Stimulated activated CD4-positive, alpha-beta T cell treated with anti-CD3 and anti-CD28 coated beads, TNF-alpha, amount 100 ng/mL, for 4 hours (primary cell): Measurements from ENCODE around the gene STARD3.
"Not testable (repeated sequence)": the region's sequence is repeated elsewhere in the genome, so short reads cannot be mapped to it uniquely, and the experiment has no call there.

Source experiments
- DNase-seq, 3 experiments: peaks; one replicate each; pipeline ENCODE4 v3.0.0-alpha.2; 2020; ENCODE audit warnings: low read depth in 3 of 3

STARD3 gene

DNA sequence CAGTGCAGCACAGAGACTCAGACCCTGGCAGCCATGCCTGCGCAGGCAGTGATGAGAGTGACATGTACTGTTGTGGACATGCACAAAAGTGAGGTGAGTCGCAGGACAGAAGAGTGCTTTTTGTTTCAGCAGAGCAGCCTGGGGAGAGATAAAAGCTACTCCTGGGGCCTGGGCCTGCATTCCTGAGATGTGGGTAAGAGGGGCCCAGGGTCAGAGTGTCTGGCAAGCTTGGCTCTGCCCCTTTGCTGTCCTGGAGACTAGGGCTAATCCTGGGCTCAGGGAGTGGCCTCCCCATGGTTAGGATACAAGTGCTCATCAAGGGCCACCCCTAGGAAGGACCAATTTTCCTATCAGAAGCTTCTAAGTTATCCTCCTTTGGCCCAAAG, 58.1 kb downstream of the STARD3 start:
- DNase-seq: no peak

GRCh38 chr17:39696731-39697130, 59.8 kb downstream of the STARD3 start:
- no peak for DNase-seq

GRCh38 chr17:39697961-39698360, 61.0 kb downstream of the STARD3 start:
- no peak for DNase-seq

GRCh38 chr17:39699157-39699817, 62.3 kb downstream of the STARD3 start:
- not testable (repeated sequence) for DNase-seq

DNA sequence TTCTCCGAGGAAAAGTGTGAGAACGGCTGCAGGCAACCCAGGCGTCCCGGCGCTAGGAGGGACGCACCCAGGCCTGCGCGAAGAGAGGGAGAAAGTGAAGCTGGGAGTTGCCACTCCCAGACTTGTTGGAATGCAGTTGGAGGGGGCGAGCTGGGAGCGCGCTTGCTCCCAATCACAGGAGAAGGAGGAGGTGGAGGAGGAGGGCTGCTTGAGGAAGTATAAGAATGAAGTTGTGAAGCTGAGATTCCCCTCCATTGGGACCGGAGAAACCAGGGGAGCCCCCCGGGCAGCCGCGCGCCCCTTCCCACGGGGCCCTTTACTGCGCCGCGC, 62.8 kb downstream of the STARD3 start, which contains the start of gene ERBB2:
Gene ERBB2 (plus strand): TSS at position 247 of the 330 bp plus-strand sequence. CDS start 175 bp downstream, outside the sequence.
- no peak for DNase-seq

DNA sequence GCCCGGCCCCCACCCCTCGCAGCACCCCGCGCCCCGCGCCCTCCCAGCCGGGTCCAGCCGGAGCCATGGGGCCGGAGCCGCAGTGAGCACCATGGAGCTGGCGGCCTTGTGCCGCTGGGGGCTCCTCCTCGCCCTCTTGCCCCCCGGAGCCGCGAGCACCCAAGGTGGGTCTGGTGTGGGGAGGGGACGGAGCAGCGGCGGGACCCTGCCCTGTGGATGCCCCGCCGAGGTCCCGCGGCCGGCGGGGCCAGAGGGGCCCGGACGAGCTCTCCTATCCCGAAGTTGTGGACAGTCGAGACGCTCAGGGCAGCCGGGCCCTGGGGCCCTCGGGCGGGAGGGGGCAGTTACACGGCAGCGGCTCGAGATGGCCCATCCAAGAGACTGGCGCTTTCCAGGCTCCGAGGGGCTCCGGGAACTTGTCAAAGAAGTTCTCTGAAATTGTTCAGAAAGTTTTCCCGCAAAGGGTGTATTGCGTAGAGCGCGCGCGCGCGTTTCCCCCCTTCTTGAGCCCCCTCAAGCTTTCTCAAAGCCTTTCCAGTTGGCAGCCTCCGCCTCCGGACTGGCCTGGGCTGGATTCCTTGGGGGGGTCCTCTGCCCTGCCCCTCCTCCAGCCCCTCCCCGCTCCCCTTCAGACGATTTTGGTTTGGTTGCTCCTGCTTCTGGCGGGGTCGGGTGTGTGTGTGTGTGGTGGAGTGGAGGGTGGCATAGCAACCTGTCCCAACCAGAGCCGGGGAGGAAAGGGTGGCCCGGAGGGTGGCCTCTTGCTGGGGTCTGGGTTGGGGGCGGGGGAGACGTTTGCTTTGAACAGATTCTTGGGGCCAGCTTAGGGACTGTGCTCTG, 63.4 kb downstream of the STARD3 start:
- DNase-seq: no peak

- no peak for DNase-seq
These were observed 64.3 kb downstream of the STARD3 start for GRCh38 chr17:39701012-39701783.

DNA sequence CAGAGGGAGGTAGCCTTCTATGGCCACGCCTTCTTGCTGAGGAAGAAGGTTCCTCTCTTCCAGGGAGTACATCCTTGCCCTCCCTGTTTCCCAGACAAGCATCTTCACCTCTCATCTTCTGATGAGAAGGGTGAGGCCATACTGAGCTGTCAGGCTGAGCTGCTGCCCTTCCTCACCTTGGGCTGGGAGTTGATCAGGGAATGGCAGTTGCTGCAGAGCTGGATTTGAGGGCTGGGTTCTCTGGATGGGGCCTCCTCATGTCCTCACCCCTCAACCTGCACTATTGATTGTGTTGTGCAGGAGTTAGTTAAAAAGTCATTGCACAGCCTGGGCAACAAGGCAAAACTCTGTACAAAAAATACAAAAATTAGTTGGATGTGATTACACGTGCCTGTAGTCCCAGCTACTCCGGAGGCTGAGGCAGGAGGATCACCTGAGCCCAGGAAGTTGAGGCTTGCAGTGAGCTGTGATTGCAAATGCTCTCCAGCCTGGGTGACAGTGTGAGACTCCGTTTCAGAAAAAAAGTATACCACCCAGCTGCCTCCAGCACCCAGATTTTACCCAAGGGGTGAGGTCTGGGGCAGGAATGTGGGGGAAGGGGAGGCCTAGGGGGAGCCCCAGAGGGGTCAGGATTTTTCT, 65.0 kb downstream of the STARD3 start:
- DNase-seq: no peak

DNA sequence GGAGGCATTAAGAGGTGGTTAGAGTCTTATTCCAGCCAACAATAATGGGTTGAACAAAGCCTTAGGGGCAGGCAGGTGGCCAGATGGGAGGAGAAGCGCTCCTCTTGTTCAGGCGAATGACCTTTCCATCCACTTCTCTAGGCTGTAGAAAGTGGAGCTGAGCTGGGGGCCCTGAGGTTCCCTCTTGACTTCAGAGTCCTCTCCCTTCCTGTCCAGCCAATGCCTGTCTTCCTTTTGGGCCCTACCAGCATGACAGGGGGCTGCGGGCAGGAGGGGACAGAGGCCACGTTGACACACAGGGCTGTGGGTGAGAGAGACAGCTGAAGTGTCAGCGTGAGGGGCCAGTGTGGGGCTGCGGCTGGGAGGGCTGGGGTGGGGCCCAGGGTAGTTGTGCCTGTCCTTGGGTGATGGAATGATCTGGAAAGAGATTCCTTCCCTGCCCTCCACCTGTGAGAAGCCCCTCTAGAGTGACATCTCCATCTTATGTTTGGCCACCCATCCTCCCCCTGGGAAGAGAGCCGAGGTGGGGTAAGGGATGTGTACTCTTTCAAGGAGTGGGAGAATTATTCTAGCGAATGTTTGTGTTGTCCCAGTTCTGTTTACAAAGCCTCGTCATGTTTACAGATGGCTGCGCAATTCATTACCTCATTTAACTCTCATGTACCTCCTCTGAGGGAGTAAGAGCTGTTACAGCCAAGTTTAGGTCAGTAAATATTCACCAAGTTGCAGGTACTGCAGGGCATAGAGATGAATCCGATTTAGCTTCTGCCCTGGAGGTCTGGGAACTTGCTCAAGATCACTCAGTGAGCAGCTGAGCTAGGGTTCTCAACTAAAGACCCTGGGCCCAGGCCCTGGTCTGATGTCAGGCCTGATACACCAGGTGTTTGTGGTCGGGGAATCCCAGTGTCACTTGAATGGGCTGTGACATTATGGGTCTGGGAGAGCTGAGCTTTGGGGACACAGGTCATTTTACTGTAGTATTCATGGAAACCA, 66.3 kb downstream of the STARD3 start:
- DNase-seq: no peak

- DNase-seq: no peak
These were observed 67.0 kb downstream of the STARD3 start for GRCh38 chr17:39703913-39704312.

DNA sequence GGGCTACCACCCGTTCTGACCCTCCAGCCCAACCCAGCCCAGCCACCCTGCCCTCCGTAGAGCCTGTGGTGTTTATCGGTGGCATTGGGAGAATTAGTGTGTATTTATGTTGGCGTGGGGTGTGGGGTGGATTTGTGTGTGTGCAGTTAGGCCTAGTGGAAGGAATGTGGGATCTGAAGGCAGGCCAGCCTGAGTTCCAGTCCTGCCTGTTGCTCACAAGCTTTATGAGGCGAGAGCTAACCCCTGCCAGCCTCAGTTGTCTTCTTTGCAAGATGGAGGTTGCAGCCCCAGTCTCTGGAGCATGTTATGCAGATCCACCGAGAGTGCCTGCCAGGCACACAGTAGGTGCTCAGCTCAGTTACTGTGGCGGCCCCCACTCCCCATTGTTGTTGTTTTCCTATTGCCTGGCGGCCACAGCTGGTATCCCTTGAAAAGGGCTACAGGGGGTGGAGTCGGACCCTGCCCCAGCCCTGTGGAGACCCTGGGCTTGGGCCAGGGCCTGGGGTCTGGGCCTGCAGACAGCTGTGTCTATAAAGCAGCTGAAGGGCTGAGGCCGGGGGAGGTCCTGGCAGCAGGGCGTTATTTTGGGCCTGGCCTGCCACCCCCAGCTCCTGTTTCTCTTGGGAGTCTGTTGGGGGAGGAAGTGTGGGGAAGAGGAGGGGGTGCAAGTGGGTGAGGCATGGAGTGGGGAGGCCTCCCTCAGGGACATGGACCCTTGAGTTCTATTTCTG, 68.0 kb downstream of the STARD3 start:
- no peak for DNase-seq

DNA sequence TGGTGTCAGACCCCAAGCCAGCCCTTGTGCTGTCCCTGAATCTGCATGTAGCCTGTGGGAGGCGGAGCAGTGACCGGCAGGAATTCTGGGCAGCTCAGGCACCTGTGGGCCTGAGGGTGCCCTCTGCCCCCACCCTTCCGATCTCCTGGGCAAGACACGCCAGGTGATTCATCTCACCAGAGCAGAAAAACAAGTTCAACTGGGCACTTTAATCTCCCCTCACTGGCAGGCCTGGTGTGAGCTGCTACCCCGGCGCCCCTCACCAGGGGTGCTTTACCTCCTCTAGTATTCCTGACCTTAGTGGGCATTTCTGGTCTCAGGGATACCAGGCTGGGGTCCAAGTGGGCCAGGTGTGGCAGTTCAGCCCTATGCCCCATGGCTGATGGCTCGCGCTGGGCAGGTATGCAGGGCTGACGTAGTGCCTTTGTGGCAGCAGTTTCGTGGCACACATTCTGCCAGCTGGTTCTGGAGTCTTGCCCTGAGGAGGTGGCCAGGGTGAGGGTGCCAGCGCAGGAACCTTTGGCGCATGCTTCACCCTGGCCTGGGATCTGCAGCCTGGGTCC, 68.9 kb downstream of the STARD3 start:
- no peak for DNase-seq

GRCh38 chr17:39706383-39706782, 69.4 kb downstream of the STARD3 start:
- DNase-seq: no peak

DNA sequence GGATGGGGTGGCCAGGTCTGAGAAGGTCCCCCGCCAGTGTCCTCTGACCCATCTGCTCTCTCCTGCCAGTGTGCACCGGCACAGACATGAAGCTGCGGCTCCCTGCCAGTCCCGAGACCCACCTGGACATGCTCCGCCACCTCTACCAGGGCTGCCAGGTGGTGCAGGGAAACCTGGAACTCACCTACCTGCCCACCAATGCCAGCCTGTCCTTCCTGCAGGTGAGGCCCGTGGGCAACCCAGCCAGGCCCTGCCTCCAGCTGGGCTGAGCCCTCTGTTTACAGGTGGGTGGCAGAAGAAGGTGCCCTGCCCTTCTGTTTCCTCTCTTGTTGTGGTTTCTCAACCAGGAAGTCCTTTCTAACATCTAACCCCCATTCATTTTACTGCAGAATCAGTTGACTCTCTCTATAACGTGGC, 70.0 kb downstream of the STARD3 start:
- DNase-seq: no peak

GRCh38 chr17:39709319-39709997, 72.5 kb downstream of the STARD3 start:
- DNase-seq: no peak

DNA sequence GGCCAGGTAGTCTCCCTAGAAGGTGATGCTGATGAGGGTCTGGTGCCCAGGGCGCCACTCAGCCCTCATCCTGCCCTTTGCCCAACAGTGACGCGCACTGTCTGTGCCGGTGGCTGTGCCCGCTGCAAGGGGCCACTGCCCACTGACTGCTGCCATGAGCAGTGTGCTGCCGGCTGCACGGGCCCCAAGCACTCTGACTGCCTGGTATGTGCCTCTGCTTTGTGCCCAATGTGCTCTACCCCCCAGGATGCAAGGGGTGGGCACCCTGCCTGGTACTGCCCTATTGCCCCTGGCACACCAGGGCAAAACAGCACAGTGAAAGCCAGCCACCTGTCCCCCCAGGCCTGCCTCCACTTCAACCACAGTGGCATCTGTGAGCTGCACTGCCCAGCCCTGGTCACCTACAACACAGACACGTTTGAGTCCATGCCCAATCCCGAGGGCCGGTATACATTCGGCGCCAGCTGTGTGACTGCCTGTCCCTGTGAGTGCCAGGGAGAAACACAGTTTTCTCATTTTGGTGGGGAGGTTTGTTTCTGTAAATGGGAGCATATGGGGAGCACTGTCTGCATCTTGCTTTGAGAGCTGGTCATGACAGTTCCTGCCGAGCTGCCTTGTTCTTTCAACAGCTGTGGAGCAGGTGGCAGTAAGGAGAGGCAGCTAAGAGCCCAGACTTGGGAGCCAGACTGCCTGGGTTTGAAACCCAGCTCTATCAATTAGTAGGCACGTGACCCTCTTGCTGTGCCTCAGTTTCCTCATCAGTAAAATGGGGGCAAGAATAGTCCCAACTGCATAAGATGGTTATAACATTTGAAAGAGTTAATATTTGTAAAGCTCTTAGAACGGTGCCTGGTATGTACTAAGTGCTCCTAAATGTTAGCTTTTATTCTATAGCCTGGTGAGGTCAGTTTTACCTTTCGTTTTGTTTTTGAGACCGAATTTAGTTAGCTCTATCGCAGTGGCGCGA, 73.3 kb downstream of the STARD3 start:
- no peak for DNase-seq

GRCh38 chr17:39711071-39711470, 74.1 kb downstream of the STARD3 start:
- DNase-seq: not testable (repeated sequence)

DNA sequence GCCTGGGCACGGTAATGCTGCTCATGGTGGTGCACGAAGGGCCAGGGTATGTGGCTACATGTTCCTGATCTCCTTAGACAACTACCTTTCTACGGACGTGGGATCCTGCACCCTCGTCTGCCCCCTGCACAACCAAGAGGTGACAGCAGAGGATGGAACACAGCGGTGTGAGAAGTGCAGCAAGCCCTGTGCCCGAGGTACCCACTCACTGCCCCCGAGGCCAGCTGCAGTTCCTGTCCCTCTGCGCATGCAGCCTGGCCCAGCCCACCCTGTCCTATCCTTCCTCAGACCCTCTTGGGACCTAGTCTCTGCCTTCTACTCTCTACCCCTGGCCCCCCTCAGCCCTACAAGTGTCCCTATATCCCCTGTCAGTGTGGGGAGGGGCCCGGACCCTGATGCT, 74.9 kb downstream of the STARD3 start:
- DNase-seq: no peak
